PC-3 (cell line): ENCODE results near the gene LEKR1. TPM values are rescaled to one million over a fixed set of nuclear protein-coding genes. Genes with fewer than 3 reads are reported as not detected.

Experiments used
- ATAC-seq: fragments of 200-7000 bp; cut with Tn5 transposase; 2 replicates; pipeline ENCODE4 v1.9.1; 2020; ENCODE audit warnings: mild to moderate bottlenecking, moderate library complexity
- BruUV-seq: library from RNA; stranded (reverse); fragments of 400-500 nt; replicated peaks from 2 replicates; lab custom pipeline; 2021; lab: Mats Ljungman, UMichigan
- CTCF ChIA-PET: fragments of 300-600 bp; sonication (Branson Sonifier 250); formaldehyde crosslinking; loops from one replicate; lab custom pipeline; 2022; ENCODE audit warnings: antibody characterized with exemption; lab: Charles Lee
- POLR2A ChIA-PET: fragments of 300-600 bp; sonication (Branson Sonifier 250); formaldehyde crosslinking; loops from one replicate; lab custom pipeline; 2022; ENCODE audit warnings: antibody characterized with exemption; ENCODE audit not compliant: unreplicated experiment; lab: Charles Lee
- DNase-seq: peaks from one replicate; pipeline ENCODE4 v3.0.0-alpha.2; 2015
- H2AFZ ChIP-seq: fragments of 300-600 bp; sonication (generic); 2 replicates; pipeline ENCODE4 v1.6.0; 2016; ENCODE audit warnings: antibody characterized with exemption, low read length
- H3F3A ChIP-seq: fragments of 300-600 bp; sonication (generic); one replicate; pipeline ENCODE4 v1.6.0; 2017; ENCODE audit warnings: antibody characterized with exemption, low read length, control low read depth, mild to moderate bottlenecking; ENCODE audit not compliant: unreplicated experiment
- H3K27ac ChIP-seq: fragments of 300-600 bp; sonication (generic); 2 replicates; pipeline ENCODE4 v1.5.1; 2016; ENCODE audit warnings: mild to moderate bottlenecking, low read length
- H3K27me3 ChIP-seq: fragments of 300-600 bp; sonication (generic); 2 replicates; pipeline ENCODE4 v1.6.1; 2016; ENCODE audit warnings: low read length, mixed read lengths
- H3K36me3 ChIP-seq: fragments of 300-600 bp; sonication (generic); 2 replicates; pipeline ENCODE4 v1.6.1; 2016; ENCODE audit warnings: low read depth, mixed run types, low read length, mixed read lengths
- H3K4me1 ChIP-seq: fragments of 300-600 bp; sonication (generic); 2 replicates; pipeline ENCODE4 v1.5.1; 2016; ENCODE audit warnings: low read length; ENCODE audit not compliant: insufficient read depth
- H3K4me2 ChIP-seq: fragments of 300-600 bp; sonication (generic); 2 replicates; pipeline ENCODE4 v1.6.0; 2016; ENCODE audit warnings: low read length
- H3K4me3 ChIP-seq: fragments of 300-600 bp; sonication (generic); 2 replicates; pipeline ENCODE4 v1.5.1; 2016; ENCODE audit warnings: mild to moderate bottlenecking, low read length, mixed read lengths
- H3K79me2 ChIP-seq: fragments of 300-600 bp; sonication (generic); 2 replicates; pipeline ENCODE4 v1.6.1; 2017; ENCODE audit warnings: low read length, mixed read lengths
- H3K9ac ChIP-seq: fragments of 300-600 bp; sonication (generic); 2 replicates; pipeline ENCODE4 v1.6.0; 2016; ENCODE audit warnings: mild to moderate bottlenecking, low read length
- H3K9me2 ChIP-seq: fragments of 300-600 bp; sonication (generic); replicated peaks from 2 replicates; pipeline ENCODE4 v1.6.1; 2016; ENCODE audit warnings: mixed run types, low read length, mixed read lengths
- H3K9me3 ChIP-seq: fragments of 300-600 bp; sonication (generic); 2 replicates; pipeline ENCODE4 v1.6.1; 2016; ENCODE audit warnings: low read length, mixed read lengths
- H4K20me1 ChIP-seq: fragments of 300-600 bp; sonication (generic); 2 replicates; pipeline ENCODE4 v1.6.1; 2016; ENCODE audit warnings: low read length, mixed read lengths
- EZH2 ChIP-seq: fragments of 300-600 bp; sonication (generic); IDR thresholded peaks from one replicate; pipeline ENCODE4 v1.6.1; 2017; ENCODE audit warnings: antibody characterized with exemption, mild to moderate bottlenecking, low read length; ENCODE audit not compliant: unreplicated experiment
- EZH2phosphoT487 ChIP-seq: fragments of 300-600 bp; sonication (generic); IDR thresholded peaks from 2 replicates; pipeline ENCODE4 v1.6.1; 2018; ENCODE audit warnings: mild to moderate bottlenecking, antibody characterized with exemption, low read length, borderline replicate concordance
- intact Hi-C: fragments of 100-400 bp; cut with micrococcal nuclease; formaldehyde crosslinking; loops from 2 replicates; pipeline ENCODE4 v1.9.0; 2023
- total RNA-seq: library from RNA; depleted of rRNA; stranded (reverse); fragments of >200 nt; gene quantifications from 2 replicates; pipeline ENCODE4 v1.2.3, GENCODE V29; 2014
- TF ChIP-seq, protein P1 (sequence below): fragments of 300-600 bp; sonication (generic); conservative IDR thresholded peaks from 2 replicates; pipeline ENCODE4 v1.5.1; 2017; ENCODE audit warnings: antibody characterized with exemption, low read depth, mild to moderate bottlenecking, low read length

LEKR1 gene
- total RNA-seq, 1 experiment from 2014 or later: 0.15 TPM

DNA sequence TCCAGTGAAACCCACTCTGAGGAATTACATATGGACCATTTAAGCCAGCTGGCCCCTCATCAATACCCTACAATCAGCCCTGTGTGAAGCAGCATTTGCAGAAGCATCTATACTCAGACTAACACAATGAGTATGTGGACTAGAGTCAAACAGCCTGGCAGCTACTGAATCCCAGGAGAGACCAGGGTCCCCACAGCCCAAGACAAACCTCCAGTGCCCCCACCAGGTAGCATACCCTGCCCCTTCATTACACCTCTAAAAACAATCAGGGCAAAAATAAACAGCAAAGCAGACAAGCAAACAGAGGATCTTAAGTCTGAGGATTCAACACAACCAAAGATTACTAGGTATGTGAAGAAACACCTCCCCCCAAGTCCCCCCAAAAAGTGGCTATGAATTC is 157.4 kb downstream of the LEKR1 start:
- Histone ChIP-seq H3K4me1 (no peaks in the 10 kb centered on the region), H3K79me2 (no peaks in the 10 kb centered on the region), H3K4me3 (no peak overlapping the region), H3K27ac (no peak overlapping the region), H3F3A (no peaks in the 10 kb centered on the region), H3K9ac (no peak overlapping the region), H3K9me3 (no peaks in the 10 kb centered on the region), H3K36me3 (no peaks in the 10 kb centered on the region), H4K20me1 (no peaks in the 10 kb centered on the region), H2AFZ (no peak overlapping the region), H3K9me2 (no peaks in the 10 kb centered on the region), H3K27me3 (no peaks in the 10 kb centered on the region), H3K4me2 (no peak overlapping the region)
- DNase-seq (no peak), ATAC-seq (no peak)
- TF ChIP-seq, protein P1, sequence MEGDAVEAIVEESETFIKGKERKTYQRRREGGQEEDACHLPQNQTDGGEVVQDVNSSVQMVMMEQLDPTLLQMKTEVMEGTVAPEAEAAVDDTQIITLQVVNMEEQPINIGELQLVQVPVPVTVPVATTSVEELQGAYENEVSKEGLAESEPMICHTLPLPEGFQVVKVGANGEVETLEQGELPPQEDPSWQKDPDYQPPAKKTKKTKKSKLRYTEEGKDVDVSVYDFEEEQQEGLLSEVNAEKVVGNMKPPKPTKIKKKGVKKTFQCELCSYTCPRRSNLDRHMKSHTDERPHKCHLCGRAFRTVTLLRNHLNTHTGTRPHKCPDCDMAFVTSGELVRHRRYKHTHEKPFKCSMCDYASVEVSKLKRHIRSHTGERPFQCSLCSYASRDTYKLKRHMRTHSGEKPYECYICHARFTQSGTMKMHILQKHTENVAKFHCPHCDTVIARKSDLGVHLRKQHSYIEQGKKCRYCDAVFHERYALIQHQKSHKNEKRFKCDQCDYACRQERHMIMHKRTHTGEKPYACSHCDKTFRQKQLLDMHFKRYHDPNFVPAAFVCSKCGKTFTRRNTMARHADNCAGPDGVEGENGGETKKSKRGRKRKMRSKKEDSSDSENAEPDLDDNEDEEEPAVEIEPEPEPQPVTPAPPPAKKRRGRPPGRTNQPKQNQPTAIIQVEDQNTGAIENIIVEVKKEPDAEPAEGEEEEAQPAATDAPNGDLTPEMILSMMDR: no peak
- TF ChIP-seq EZH2phosphoT487 (no peak), EZH2 (no peak)
- intact Hi-C loops: no loop called here
- no TSS peak for BruUV-seq
- POLR2A ChIA-PET: no interaction called here
- CTCF ChIA-PET: no interaction called here

GRCh38 chr3:156985711-156986110 is 159.6 kb downstream of the LEKR1 start:
- Histone ChIP-seq H3K9me3 (no peaks in the 10 kb centered on the region), H3K4me2 (no peak overlapping the region), H3K36me3 (no peaks in the 10 kb centered on the region), H3F3A (no peaks in the 10 kb centered on the region), H4K20me1 (no peaks in the 10 kb centered on the region), H3K27ac (no peak overlapping the region), H2AFZ (no peak overlapping the region), H3K9ac (no peak overlapping the region), H3K4me3 (no peak overlapping the region), H3K79me2 (no peaks in the 10 kb centered on the region), H3K27me3 (no peaks in the 10 kb centered on the region), H3K4me1 (no peaks in the 10 kb centered on the region), H3K9me2 (no peaks in the 10 kb centered on the region)
- intact Hi-C loops: no loop called here
- POLR2A ChIA-PET: no interaction called here
- CTCF ChIA-PET: no interaction called here
- BruUV-seq: no TSS peak
- no peak for ATAC-seq
- DNase-seq: no peak
- TF ChIP-seq EZH2 (no peak), EZH2phosphoT487 (no peak)
- TF ChIP-seq, protein P1: no peak

GRCh38 chr3:156987946-156988345 is 161.8 kb downstream of the LEKR1 start:
- Histone ChIP-seq H3K9me2 (no peaks in the 10 kb centered on the region), H3K27ac (no peak overlapping the region), H3K9me3 (no peaks in the 10 kb centered on the region), H3K79me2 (no peaks in the 10 kb centered on the region), H3K4me3 (no peak overlapping the region), H3K36me3 (no peaks in the 10 kb centered on the region), H2AFZ (no peak overlapping the region), H3K4me2 (no peak overlapping the region), H3K27me3 (no peaks in the 10 kb centered on the region), H3F3A (no peaks in the 10 kb centered on the region), H3K9ac (no peak overlapping the region), H4K20me1 (no peaks in the 10 kb centered on the region), H3K4me1 (no peaks in the 10 kb centered on the region)
- BruUV-seq: no TSS peak
- intact Hi-C loops: no loop called here
- DNase-seq (no peak), ATAC-seq (no peak)
- CTCF ChIA-PET: no interaction called here
- TF ChIP-seq EZH2phosphoT487 (no peak), EZH2 (no peak)
- TF ChIP-seq, protein P1: no peak
- POLR2A ChIA-PET: no interaction called here
